ENCODE measurements around the gene VAMP5. TPM values are rescaled to one million over a fixed set of nuclear protein-coding genes. Genes with fewer than 3 reads are reported as not detected.

Gene VAMP5
- total and polyA plus RNA-seq, 2 donors (not counting 3 experiments of a cell fraction or from before 2014, with no cell fraction given) = 186 to 624 TPM

DNA sequence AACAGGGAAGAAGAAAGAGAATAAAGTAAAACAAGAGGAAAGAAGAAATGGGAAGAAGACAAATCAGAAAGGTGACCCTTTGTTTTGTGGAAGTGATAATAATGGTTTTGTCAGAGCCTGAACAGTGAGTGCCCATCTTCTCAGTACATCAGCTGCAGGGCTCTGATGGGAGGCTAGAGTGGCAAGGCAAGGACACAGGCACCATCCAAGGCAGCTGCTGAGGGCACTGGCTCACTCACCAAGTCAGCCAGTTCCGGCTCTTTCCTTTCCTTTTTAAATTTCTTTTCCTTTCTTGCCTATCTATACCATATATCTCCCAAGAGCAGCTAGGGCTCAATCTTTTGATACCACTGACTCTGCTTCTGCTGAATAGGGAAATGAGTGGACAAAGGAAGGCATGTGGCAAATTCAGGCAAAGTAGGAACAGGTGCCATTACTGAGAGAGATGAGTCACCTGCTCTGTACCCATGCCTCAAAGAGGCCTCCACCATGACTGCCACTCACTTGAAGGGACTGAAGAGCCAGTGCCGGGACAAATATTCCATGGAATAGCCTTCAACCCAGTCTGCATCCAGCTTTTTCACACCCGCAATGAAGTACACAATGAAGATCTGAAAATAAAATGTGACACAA, 29.1 kb upstream of the VAMP5 start:
- CTCF ChIA-PET = interaction anchor here (2.4 kb wide), 1 partner anchor 135 kb away, joined by 16 read pairs; no protein-coding TSS in a partner anchor
- Histone ChIP-seq H2AFZ (ENCODE audit: low read depth, low read length) (no peak overlapping the region), H3K27ac (ENCODE audit: insufficient read depth, low read depth, low read length) (no peak overlapping the region), H3K9me1 (replicated peaks; ENCODE audit: control insufficient read depth, extremely low read depth, insufficient read depth, low read length) (no peaks in the 10 kb centered on the region), H3K36me3 (ENCODE audit: control insufficient read depth in 2 of 2, extremely low read depth in 1 of 2, insufficient read depth in 2 of 2, low read length in 2 of 2) (peaks cover 18 to 43% of the 10 kb centered on the region in 2 experiments), H4K20me1 (replicated peaks; ENCODE audit: control insufficient read depth, extremely low read depth, insufficient read depth, low read length) (no peaks in the 10 kb centered on the region), H3K4me3 (replicated peaks in 1 of 3; ENCODE audit: insufficient read depth in 1 of 3, low read depth in 1 of 3, low read length in 3 of 3) (no peak overlapping the region), H3K4me2 (ENCODE audit: insufficient read depth, low read length) (no peak overlapping the region), H3K27me3 (ENCODE audit: control insufficient read depth in 2 of 2, insufficient read depth in 2 of 2, low read length in 2 of 2) (no peaks in the 10 kb centered on the region), H3K9me3 (replicated peaks; ENCODE audit: control insufficient read depth, insufficient read depth, low read length) (no peaks in the 10 kb centered on the region), H3K4me1 (ENCODE audit: control insufficient read depth, extremely low read depth, insufficient read depth, low read length) (peaks cover 13% of the 10 kb centered on the region), H3K79me2 (ENCODE audit: control insufficient read depth, insufficient read depth, low read length) (peaks cover 17% of the 10 kb centered on the region), H3K9ac (replicated peaks; ENCODE audit: extremely low read depth, insufficient read depth, low read length) (no peak overlapping the region)
- no peak for FAIRE-seq
- dilution Hi-C loops (cut with MboI; ENCODE audit: extremely low pct_ligation_motif_present, low sequenced_read_pairs) = no loop called here
- no peak for TF ChIP-seq MYC (IDR thresholded peaks at IDR 0.05; ENCODE audit: low read depth, low read length)
- no peak for TF ChIP-seq POLR2A (IDR thresholded peaks at IDR 0.05; ENCODE audit: low read depth, low read length)
- no peak for TF ChIP-seq CTCF (IDR thresholded peaks at IDR 0.05; ENCODE audit: extremely low read depth in 1 of 2, insufficient read depth in 1 of 2, low read depth in 1 of 2, low read length in 2 of 2)
- no peak for TF ChIP-seq JUN (IDR thresholded peaks at IDR 0.05; ENCODE audit: borderline replicate concordance, insufficient read depth, insufficient read length, low read depth)
- POLR2A ChIA-PET = interaction anchor here (2.8 kb wide), 1 partner anchor 16 kb away, joined by 8 read pairs; the partner anchor contains the start of gene MAT2A
- intact Hi-C loops (cut with micrococcal nuclease) = loop anchor here (5.0 kb wide), 1 partner anchor 203 kb away; the partner anchor contains the start of genes ELMOD3 and RETSAT
- no TSS peak for BruUV-seq (replicated peaks)
- no peak for DNase-seq (ENCODE audit: low read depth, low spot score)

DNA sequence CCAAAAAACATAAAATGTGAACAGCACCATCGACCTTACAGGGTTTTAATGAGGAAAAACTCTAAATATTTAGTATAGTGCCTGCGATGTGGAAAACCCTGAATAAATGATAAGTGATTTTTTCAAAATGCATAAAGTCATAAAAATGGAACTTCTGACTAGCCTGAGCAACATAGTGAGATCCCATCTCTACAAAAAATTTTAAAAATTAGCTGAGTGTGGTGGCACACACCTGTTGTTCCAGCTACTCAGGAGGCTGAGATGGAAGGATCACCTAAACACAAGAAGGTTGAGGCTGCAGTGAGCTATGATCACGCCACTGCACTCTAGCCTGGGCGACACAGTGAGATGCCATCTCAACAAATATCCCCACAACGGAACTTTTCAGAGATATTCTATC, 27.1 kb upstream of the VAMP5 start:
- intact Hi-C loops (cut with micrococcal nuclease) = no loop called here
- H3K9ac ChIP-seq (replicated peaks; ENCODE audit: extremely low read depth, insufficient read depth, low read length) = no peak overlapping the region
- H3K79me2 ChIP-seq (ENCODE audit: control insufficient read depth, insufficient read depth, low read length) = peaks cover 26% of the 10 kb centered on the region
- H3K36me3 ChIP-seq (ENCODE audit: control insufficient read depth in 2 of 2, extremely low read depth in 1 of 2, insufficient read depth in 2 of 2, low read length in 2 of 2) = peaks cover 10 to 31% of the 10 kb centered on the region in 2 experiments
- H3K4me3 ChIP-seq (replicated peaks in 1 of 3; ENCODE audit: insufficient read depth in 1 of 3, low read depth in 1 of 3, low read length in 3 of 3) = no peak overlapping the region
- H2AFZ ChIP-seq (ENCODE audit: low read depth, low read length) = no peak overlapping the region
- BruUV-seq (replicated peaks) = no TSS peak
- DNase-seq (ENCODE audit: low read depth, low spot score) (no peak), FAIRE-seq (no peak)
- H4K20me1 ChIP-seq (replicated peaks; ENCODE audit: control insufficient read depth, extremely low read depth, insufficient read depth, low read length) = no peaks in the 10 kb centered on the region
- TF ChIP-seq CTCF (IDR thresholded peaks at IDR 0.05; ENCODE audit: extremely low read depth in 1 of 2, insufficient read depth in 1 of 2, low read depth in 1 of 2, low read length in 2 of 2) = no peak
- no peak for TF ChIP-seq FOS (IDR thresholded peaks at IDR 0.05; ENCODE audit: borderline replicate concordance, insufficient read depth, low read length)
- no peak for TF ChIP-seq POLR2A (IDR thresholded peaks at IDR 0.05; ENCODE audit: low read depth, low read length)
- no peak for TF ChIP-seq MYC (IDR thresholded peaks at IDR 0.05; ENCODE audit: low read depth, low read length)
- no peak for TF ChIP-seq JUN (IDR thresholded peaks at IDR 0.05; ENCODE audit: borderline replicate concordance, insufficient read depth, insufficient read length, low read depth)
- no peaks in the 10 kb centered on the region for H3K9me3 ChIP-seq (replicated peaks; ENCODE audit: control insufficient read depth, insufficient read depth, low read length)
- POLR2A ChIA-PET = interaction anchor here (2.8 kb wide), 1 partner anchor 18 kb away, joined by 8 read pairs; the partner anchor contains the start of gene MAT2A
- no peak overlapping the region for H3K27ac ChIP-seq (ENCODE audit: insufficient read depth, low read depth, low read length)
- peaks cover 12% of the 10 kb centered on the region for H3K4me1 ChIP-seq (ENCODE audit: control insufficient read depth, extremely low read depth, insufficient read depth, low read length)
- H3K4me2 ChIP-seq (ENCODE audit: insufficient read depth, low read length) = no peak overlapping the region
- dilution Hi-C loops (cut with MboI; ENCODE audit: extremely low pct_ligation_motif_present, low sequenced_read_pairs) = no loop called here
- CTCF ChIA-PET = interaction anchor here (1.1 to 2.4 kb wide), 3 partner anchors 9 to 143 kb away, joined by 3 to 16 read pairs (median 4); no protein-coding TSS in a partner anchor
- no peaks in the 10 kb centered on the region for H3K27me3 ChIP-seq (ENCODE audit: control insufficient read depth in 2 of 2, insufficient read depth in 2 of 2, low read length in 2 of 2)
- H3K9me1 ChIP-seq (replicated peaks; ENCODE audit: control insufficient read depth, extremely low read depth, insufficient read depth, low read length) = no peaks in the 10 kb centered on the region
